NOMO-1 treated with dmso at 0.1 percent for 144 hours (cell line): ENCODE measurements around the gene OAF.

Source experiments
- DNase-seq: peaks from one replicate; lab custom pipeline; 2025; ENCODE audit not compliant: unreplicated experiment; lab: John Stamatoyannopoulos, UW

OAF gene

DNA sequence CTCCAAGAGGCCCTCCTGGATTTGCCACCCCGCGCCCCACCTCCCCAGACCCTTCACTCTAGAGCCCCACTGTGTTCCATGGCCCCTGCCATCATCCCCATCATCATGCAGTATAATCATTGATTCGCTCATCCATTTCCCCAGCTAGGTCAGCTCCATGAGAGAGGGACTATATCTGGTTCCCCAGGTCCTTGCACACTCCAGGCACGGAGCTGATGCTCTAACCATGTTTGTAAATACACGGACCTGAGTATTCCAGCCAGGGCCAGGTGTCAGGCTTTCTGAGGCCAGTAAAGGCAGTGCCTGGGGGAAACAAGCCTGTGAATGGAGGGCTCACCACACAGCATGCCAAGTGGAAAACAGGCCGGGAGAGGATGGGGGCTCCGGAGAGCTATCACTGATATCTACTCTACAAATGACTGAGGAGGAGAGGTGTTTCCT is 27.1 kb upstream of the OAF start:
- no peak for DNase-seq

DNA sequence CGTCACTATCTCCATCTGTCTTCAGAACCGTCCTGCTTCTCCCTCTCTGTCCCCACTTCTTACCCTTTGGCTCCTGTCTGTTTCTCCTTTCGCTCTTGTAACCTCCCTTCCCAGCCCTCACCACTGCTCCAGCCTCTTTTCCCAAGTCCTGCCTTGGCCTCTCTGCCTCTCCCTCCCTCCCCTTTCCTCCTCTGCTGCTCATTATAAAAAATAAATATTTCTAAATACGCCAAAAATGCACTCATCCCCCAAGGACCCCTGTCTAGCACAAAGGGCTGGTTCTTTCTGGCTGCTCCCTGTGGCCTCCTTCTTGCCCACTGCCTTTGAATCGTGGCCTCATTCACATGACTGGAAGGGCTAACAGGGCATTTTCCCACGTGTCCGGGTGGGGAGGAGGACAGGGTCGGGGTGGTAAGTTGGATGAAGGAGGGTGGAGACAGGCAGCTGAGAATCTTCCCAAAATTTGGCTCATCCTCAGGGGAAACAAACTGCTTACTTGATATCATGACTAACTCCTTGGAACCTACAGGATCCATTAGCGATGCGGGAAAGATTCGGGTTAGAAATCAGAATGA is 26.4 kb upstream of the OAF start:
- no peak for DNase-seq

DNA sequence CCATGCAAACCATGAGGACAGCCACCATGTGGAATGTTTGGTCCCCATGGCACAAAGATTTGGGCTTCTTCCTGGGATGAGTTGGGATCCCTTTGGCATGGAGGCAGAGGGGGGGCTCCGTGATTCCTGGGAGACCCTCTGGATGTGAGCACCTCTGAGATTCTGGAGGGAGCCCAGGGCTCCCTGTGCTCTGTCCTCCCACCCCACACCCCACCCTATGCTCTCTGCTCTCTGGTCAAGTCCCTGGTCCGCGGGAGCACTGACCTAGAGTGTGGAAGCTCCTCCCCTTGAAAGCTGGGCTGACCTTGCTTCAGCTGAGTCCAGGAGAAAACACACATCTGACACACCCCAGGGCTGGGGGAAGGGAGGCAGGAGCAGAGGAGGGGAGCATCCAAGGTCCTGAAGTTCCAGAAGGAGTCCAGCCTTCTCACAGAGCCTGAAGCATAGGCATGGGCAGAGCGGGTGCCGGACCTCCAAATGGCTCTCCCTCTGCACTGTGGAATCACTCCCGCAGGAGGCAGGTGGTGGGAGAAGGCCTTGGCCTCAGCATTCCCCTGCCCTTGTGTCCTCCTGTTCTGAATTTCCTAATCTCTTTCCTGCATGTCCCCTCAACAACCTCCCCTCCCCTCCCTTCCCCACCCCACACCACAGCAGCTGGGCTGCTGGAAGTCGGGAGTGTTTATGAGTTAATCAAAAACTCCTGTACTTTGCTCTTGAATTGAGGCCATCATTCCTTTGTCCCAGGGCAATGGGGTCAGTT is 25.7 kb upstream of the OAF start:
- DNase-seq: no peak

GRCh38 chr11:120185706-120186455 is 25.0 kb upstream of the OAF start:
- no peak for DNase-seq

DNA sequence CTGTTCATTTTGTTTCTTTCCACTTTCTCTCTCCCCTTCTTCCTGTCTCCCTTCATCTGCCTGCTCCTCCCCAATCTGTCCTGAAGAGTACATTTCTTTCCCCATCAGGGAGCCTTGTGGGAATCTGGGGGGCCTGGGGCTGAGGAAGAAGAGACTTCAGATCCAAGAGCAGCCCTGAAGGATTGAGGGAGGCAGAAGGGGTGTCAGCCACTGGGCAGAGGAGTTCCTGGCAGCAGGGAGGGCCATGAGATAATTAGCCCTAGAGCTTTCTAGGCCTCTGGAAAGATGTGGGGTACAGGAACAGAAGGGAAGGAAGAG is 24.4 kb upstream of the OAF start:
- DNase-seq: no peak

- no peak for DNase-seq
Observed at GRCh38 chr11:120186774-120187591, 23.8 kb upstream of the OAF start.

- DNase-seq: no peak
Observed at GRCh38 chr11:120188371-120188770, 22.5 kb upstream of the OAF start.

DNA sequence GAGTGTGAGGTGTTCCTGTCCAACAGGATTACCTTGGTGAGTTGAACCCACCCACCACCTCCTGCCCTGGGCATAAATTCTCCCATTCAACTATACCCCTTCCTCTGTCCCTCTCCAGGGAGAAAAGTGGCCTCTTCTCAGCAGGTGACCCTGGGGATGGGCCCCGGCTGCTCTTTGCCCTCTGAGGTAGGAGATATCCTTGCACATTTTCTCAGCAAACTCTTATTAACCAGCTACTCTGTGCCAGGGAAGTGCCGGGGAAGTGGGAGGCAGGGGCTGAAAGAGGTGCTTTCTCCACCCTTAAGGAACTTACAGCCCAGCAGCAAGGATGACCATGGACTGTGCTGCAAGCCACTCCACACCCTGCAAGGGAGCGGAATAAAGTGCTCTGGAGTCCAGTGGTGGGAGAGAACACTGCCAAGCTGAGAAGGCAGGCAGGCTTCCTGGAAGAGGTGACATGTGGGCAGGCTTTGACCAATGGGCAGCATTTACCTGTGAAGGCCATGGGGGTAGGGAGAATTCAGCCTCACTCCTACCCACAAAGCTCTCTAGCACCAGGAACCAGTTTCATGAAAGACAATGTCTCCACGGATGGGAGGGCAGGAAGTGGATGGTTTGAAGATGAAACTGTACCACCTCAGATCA is 21.9 kb upstream of the OAF start:
- no peak for DNase-seq

- DNase-seq: no peak
Observed at GRCh38 chr11:120191058-120191457, 19.8 kb upstream of the OAF start.

- DNase-seq: no peak
Observed at GRCh38 chr11:120192831-120193625, 17.8 kb upstream of the OAF start.

GRCh38 chr11:120194166-120194565 is 16.7 kb upstream of the OAF start:
- no peak for DNase-seq

DNA sequence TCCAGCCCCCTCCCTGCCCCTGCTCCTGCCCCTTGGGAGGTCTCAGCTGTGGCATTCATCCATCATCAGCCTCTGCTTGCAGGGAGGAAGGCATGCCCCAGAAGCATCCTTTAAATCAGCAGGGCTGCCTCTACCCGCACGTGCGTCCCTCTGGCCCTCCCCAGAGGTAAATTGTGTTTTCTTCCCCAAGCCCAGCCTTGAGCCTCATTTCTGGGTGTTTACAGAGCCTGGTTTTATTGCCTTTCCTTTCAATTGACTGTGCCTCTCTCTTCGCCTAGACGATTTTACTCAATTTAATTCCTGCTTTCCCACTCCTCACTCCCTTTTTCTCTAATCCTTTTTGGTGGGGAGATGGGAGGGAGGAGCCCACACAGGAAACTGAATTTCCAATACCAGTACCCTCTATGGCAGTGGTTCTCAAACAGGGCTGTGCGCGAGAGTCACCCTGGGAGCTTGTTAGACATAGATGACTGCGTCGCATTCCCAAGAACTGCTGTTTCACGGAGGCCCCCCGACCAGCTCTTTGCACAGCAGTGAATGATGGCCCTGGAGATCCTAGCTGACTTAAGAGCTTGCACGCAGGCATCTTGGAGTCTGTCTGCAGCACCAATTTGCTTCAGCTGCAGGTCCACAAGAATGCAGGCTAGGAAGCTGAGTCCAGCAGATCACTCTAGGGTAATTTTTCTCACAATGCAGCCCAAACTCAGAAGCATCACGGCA is 15.1 kb upstream of the OAF start:
- no peak for DNase-seq

DNA sequence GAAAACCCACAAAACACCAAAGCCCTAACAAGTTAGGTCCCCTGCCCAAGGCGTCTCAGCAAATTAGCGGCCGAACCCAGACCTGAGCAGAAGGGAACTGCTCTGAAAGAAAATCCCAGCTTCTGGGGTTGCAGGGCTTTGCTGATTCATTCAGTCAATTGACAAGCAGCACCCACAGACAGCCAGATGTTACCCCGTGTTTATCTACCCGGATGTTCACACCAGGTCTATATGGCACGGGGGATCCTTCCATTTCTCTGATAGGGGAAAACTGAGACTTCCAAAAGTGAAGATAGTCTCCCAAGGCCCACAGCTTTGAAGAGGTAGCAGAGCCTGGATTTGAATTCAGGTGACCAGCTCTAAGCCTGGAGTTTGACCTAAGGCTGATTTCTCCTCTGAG is 14.0 kb upstream of the OAF start:
- no peak for DNase-seq

- DNase-seq: no peak
Observed at GRCh38 chr11:120197251-120197891, 13.5 kb upstream of the OAF start.

DNA sequence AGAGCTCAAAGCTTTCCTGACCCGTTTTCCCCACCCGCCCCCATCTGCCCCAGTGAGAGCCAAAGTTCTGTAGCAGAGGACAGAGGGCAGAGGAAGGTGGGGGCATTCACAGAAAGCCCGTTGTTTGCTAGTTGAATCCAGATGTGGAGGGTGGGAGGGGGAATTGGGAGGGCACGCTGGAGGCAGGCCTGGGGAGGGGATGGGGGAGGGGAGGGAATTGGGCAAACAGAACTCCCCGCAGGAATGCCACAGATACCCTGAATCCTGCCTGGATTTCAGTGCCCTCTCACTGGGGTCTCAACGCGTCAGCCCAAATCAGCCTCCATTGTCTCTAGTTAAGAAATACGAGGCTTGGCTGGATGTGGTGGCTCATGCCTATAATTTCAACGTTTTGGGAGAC is 12.9 kb upstream of the OAF start:
- DNase-seq: no peak

DNA sequence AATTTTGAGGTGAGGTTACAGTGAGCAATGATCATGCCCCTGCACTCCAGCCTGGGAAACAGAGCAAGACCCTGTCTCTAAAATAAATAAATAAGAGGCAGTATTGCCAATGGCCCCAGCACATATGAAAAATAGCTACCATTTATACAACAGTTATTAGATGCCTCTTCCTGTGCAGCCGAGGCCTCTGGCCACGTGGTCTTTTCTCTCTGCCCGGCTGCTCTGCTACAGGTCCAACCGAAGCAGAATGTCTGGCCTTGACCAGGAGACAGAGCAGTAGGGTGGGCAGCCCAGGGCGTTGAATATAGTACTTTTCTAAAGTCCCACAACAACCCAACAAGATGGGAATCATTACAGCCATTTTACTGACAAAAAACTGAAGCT is 12.4 kb upstream of the OAF start:
- DNase-seq: no peak

DNA sequence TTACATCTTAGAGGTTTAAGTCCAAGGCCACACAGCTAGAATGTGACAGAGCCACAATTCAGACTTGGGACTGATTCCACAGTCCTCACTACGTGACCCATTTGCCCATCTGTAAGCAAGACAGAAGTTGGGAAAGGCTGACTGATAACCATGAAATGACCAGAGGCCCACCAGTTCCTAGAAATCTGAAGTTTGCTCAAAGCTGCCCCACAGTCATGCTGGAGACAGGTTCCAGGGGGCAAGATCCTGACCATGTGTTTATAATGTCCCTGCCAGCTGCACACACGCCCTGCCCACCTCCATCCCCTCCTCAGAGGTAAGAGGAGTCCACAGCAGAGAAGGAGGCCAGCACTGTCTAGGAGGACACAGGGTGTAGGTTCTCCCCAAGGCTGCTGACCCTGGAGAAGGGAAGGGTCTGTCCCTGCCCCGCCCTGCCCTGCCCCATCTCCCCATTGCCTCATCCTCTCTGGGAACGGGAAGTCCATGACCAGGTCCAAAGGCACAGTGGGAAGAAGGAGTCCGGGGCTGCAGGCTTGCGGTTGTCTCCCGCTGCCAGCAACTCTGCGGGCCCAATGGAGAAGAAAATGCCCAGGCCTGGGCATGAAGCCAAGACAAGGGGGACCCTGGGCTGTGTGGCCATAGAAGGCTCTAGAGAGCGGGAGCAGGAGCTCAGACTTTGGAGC is 11.9 kb upstream of the OAF start:
- DNase-seq: no peak

DNA sequence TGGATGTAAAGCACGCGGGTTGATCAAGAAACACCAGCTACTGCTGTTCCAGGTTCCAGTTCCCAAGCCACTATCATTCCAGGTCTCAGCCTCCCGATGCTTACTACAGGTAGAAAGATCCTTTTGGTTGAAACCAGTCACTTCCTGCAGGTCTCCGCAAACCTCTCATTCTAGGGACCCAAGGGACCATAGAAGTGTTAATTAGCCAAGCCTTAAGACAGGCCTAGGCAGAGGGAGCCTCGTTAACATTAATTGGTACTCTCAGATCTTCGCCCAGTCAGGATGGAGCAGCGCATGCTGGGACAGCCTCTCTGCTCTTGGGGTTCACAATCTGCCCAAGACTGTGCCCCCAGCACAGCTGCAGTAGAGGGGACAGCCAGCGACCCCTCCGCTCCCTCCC is 11.2 kb upstream of the OAF start:
- no peak for DNase-seq

DNA sequence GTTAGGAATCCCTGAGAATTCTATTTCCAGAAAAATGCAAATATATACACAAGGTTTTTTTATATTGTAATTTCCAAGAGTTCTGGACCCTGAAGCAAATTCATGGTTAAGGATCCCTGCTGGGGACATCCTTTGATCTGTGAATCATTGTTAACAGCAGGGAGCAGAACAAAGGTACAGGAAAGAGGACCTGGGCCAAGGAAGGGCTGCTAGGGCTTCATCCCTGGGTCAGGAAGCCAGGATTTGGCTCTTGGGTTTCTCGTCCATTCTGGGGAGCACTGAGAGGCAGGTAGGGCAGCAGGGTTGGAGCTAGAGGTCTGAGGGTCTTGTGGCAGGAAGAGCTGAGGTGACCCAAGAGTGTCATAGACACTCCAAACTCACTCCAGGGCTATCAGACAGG is 10.2 kb upstream of the OAF start:
- DNase-seq: no peak
